ENCODE data around the gene THBS4.

DNA sequence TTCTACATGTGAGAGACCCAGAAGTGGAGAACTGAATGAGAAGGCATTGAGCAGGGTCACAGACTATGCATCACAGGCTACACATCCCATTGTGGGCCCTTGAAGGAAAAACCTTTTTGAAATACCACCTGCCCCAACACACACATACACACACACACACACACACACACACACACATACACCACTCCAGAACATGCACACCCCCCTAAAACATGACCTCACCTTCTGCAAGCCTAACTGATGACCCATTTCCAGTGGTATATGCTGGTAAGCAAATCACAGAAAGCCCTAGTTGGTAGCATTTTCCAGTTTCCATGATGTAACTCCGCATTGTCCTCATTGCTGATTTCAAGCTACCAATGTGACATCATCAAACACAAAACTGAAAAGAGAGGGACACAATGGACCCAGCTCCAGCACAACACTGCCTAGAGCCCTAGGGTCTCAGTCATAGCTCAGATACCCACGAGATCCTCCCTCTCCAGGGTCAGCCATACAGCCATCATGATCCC is 36.4 kb downstream of the THBS4 start:
- TF ChIP-seq, protein P1, sequence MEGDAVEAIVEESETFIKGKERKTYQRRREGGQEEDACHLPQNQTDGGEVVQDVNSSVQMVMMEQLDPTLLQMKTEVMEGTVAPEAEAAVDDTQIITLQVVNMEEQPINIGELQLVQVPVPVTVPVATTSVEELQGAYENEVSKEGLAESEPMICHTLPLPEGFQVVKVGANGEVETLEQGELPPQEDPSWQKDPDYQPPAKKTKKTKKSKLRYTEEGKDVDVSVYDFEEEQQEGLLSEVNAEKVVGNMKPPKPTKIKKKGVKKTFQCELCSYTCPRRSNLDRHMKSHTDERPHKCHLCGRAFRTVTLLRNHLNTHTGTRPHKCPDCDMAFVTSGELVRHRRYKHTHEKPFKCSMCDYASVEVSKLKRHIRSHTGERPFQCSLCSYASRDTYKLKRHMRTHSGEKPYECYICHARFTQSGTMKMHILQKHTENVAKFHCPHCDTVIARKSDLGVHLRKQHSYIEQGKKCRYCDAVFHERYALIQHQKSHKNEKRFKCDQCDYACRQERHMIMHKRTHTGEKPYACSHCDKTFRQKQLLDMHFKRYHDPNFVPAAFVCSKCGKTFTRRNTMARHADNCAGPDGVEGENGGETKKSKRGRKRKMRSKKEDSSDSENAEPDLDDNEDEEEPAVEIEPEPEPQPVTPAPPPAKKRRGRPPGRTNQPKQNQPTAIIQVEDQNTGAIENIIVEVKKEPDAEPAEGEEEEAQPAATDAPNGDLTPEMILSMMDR (conservative IDR thresholded peaks at IDR 0.05 in 1 of 2, IDR thresholded peaks at IDR 0.05 in 1 of 2; ENCODE audit: extremely low read depth in 1 of 2, insufficient read depth in 1 of 2, low read depth in 1 of 2, low read length in 2 of 2) = no peak
- no peak for TF ChIP-seq EZH2 (IDR thresholded peaks at IDR 0.05; ENCODE audit: borderline replicate concordance, low read length)

Measured in mammary epithelial cell (primary cell).